ENCODE results near the gene CMTM3. TPM values are rescaled to one million over a fixed set of nuclear protein-coding genes. Genes with fewer than 3 reads are reported as not detected.
"Not testable (repeated sequence)": the region's sequence is repeated elsewhere in the genome, so short reads cannot be mapped to it uniquely, and the experiment has no call there.

CMTM3 gene
- total RNA-seq, 1 donor from 2014 or later, result 10.1 TPM

DNA sequence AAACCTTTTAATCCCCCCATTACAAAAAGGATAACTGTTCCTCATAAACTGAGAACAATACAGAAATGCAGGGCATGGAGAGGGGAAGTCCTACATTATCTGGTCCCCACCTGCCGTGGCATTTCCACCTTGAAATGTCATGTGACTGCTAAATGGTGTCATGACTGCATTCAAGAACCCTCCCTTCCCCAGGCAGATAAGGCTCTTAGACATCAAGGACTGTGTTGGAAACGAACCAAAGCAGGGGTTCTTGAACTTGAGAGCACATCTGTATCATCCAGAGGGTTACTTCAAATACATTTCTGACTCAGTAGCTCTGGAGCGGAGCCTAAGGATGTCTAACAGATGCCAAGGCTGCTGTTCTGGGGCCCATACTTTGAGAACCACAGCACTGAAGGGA lies 18.4 kb downstream of the CMTM3 start:
- DNase-seq (no peak), ATAC-seq (ENCODE audit: poor library complexity) (no peak)
- intact Hi-C loops (cut with DNase I), result no loop called here

DNA sequence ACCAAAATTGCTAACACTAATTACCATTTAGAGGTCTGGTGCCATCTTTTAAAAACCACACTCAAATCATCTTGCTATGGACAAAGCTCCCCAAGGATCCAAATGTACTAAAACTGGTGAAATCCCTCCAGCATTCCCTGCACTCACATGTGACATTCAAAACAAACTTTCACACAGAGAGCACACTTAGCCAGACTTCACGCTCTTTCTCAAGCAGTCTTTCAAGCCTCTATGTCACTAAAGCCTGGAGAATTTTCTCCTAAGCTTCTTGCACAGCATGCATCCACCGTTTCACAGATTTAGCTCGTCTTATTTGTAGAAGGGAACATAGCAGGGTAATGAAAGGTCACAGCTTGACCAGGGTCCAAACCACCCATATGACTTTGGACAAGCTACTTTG lies 19.3 kb downstream of the CMTM3 start:
- ATAC-seq (ENCODE audit: poor library complexity), result no peak
- DNase-seq, result no peak
- intact Hi-C loops (cut with DNase I), result no loop called here

DNA sequence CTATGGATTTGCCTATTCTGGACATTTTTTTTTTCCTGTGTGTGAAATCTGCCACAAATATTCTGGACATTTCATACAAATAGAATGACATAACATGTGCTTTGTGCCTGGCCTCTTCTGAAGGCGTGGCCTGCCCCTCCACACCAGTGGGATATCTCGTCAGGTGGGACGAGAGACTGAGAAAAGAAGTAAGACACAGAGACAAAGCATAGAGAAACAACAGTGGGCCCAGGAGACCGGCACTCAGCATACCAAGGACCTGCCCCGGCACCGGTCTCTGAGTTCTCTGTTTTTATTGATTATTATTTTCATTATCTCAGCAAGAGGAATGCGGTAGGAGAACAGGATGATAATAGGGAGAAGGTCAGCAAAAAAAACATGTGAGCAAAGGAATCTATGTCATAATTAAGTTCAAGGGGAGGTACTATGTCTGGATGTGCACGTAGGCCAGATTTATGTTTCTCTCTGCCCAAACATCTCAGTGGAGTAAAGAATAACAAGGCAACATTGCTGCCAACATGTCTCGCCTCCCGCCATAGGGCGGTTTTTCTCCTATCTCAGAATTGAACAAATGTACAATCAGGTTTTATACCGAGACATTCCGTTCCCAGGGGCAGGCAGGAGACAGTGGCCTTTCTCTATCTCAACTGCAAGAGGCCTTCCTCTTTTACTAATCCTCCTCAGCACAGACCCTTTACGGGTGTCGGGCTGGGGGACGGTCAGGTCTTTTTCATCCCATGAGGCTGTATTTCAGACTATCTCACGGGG lies 23.3 kb downstream of the CMTM3 start:
- ATAC-seq (ENCODE audit: poor library complexity); intact Hi-C loops (cut with DNase I); DNase-seq: not testable (repeated sequence)

DNA sequence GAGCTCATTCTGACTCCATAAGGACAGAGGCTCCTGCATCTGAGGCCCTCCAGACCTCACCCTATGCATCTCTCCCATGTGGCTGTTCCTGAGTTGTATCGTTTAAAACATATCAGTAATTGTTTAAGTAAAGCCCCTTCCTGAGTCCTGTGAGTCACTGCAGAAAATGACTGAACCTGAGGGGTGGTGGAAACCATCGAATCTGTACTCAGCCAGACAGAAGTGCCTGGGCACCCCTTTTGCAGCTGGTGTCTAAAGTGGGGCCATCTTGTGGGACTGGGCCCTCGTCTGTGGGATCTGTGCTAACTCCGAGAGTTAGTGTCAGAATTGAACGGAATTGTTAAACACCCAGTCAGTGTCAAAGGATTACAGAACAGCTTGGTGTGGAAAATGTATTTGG lies 25.4 kb downstream of the CMTM3 start:
- DNase-seq (no peak), ATAC-seq (ENCODE audit: poor library complexity) (no peak)
- intact Hi-C loops (cut with DNase I), result no loop called here

DNA sequence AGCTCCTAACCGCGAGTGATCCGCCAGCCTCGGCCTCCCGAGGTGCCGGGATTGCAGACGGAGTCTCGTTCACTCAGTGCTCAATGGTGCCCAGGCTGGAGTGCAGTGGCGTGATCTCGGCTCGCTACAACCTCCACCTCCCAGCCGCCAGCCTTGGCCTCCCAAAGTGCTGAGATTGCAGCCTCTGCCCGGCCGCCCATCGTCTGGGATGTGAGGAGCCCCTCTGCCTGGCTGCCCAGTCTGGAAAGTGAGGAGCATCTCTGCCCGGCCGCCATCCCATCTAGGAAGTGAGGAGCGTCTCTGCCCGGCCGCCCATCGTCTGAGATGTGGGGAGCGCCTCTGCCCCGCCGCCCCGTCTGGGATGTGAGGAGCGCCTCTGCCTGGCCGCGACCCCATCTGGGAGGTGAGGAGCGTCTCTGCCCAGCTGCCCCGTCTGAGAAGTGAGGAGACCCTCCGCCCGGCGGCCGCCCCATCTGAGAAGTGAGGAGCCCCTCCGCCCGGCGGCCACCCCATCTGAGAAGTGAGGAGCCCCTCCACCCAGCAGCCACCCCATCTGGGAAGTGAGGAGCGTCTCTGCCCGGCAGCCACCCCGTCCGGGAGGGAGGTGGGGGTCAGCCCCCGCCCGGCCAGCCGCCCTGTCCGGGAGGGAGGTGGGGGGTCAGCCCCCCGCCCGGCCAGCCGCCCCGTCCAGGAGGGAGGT lies 26.2 kb downstream of the CMTM3 start:
- intact Hi-C loops (cut with DNase I); ATAC-seq (ENCODE audit: poor library complexity); DNase-seq: not testable (repeated sequence)

DNA sequence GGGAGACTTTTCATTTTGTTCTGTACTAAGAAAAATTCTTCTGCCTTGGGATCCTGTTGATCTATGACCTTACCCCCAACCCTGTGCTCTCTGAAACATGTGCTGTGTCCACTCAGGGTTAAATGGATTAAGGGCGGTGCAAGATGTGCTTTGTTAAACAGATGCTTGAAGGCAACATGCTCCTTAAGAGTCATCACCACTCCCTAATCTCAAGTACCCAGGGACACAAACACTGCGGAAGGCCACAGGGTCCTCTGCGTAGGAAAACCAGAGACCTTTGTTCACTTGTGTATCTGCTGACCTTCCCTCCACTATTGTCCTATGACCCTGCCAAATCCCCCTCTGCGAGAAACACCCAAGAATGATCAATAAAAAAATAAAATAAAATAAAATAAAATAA lies 27.1 kb downstream of the CMTM3 start:
- ATAC-seq (ENCODE audit: poor library complexity); intact Hi-C loops (cut with DNase I); DNase-seq: not testable (repeated sequence)

DNA sequence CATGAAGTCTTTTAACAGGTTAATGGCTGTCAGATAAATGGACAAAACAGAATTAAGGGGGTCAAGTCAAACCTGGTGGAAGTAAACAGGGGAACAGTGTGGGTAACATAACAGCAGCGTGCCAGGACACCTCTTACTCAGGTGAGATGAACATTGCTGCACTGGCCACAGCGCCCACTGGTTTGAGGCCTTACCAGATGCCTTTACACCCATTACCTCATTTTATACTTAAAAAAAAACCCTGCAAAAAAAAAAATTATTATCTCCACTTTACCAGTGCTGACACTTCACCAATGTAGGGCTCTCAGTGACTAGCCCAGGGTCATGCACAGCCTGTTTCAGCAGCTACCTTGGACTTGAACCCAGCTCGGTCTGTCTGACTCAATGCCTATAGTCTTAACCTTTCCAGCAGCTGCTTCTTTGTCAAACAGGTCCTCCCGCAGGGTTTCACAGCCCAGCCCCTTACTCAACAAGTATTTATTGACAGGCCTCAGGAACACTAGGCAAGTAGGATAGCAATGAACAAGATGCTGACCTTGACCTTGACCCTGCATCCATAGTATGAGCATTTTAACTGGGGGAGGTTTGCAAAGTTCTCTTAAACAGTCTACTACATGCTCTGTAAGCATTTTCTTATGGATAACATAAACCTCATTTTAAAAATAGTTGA lies 30.2 kb downstream of the CMTM3 start:
- ATAC-seq (ENCODE audit: poor library complexity) (no peak), DNase-seq (no peak)
- intact Hi-C loops (cut with DNase I), result no loop called here

DNA sequence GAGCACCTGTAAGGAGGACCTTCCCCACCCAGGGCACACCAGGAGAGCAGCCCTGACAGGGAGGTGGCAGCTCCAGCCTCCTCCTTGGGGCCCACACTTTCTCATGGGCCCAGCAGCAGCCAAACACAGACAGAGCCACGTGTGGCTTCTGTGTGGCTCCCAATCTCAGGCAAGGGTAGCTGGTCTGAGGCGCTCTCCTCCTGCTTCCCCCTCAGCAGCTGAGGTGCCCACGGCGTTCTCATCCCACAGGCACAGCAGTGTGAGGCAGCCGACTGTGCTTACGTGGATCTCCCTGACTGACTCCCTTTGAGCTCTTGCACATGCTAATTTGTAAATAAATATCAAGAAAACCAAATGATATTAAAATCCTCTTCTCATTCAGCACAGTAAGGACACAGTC lies 30.9 kb downstream of the CMTM3 start:
- ATAC-seq (ENCODE audit: poor library complexity), result no peak
- intact Hi-C loops (cut with DNase I), result no loop called here
- DNase-seq, result no peak

DNA sequence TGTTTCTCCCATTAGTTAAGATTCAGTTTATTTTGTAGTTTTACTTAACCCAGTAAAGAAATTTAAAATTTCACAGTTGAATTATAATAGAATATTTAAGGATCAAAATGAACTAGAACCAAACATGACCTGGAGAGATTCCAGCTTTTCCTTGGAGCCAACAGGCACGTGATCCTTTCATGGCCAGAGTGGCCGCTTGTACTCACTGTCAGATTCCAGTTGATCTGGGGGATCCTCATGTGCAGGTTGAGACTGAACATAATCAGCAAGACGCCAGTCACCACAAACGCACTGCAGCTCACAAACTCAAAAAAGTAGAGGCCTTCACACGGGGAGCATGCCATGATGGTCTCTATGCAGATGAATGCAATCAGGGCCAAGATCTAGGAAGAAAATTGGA lies 31.7 kb downstream of the CMTM3 start:
- ATAC-seq (ENCODE audit: poor library complexity) (no peak), DNase-seq (no peak)
- intact Hi-C loops (cut with DNase I), result no loop called here

DNA sequence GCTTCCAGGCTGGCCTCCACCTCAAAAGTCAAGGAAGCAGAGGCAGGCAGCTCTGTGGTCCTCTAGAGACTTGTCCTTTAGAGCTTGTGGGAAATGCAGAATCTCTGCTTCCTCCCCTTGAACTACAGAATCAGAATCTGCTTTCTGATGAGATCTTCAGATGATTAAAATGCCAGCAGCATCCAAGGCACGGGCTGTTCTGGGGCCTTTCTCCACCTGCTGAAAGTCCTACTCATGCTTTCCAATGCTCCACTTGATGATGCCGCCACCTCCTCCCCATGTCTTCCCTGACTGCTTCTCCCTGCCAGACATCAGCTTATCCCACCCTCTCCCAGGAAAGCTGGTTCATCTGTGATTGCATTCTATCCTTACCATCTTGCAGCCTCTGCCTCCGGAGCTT lies 33.3 kb downstream of the CMTM3 start:
- intact Hi-C loops (cut with DNase I), result no loop called here
- ATAC-seq (ENCODE audit: poor library complexity), result no peak
- DNase-seq, result no peak

DNA sequence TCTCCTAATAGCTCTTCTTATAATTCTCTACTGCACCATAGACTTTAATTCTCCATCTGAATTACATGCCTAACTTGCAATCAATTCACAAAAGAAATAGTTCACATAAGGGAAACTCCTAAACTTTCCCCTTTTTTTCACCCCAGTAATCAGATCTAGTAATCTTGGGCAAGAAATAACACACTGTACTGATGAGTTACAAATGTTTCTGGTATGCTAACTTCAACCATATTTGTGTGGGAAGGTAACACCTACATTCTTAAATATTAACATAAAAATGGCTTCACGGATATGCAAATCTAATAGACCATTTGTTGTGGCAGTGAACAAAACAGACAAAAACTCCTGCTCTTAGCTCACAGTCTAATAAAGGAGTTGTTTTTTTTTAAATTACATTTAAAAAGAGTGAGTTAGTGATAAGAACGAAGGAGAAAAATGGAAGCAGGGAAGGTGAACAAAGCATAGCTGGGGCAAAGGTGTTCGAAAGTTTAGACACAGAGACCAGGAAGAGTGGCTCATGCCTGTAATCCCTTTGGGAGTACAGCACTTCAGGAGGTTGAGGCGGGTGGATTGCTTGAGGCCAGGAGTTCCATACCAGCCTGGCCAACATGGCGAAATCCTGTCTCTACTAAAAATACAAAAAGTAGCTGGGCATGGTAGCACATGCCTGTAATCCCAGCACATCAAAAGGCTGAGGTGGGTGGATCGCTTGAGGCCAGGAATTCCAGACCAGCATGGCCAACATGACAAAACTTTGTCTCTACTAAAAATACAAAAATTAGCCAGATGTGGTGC lies 34.8 kb downstream of the CMTM3 start:
- DNase-seq (no peak), ATAC-seq (ENCODE audit: poor library complexity) (no peak)
- intact Hi-C loops (cut with DNase I), result no loop called here

DNA sequence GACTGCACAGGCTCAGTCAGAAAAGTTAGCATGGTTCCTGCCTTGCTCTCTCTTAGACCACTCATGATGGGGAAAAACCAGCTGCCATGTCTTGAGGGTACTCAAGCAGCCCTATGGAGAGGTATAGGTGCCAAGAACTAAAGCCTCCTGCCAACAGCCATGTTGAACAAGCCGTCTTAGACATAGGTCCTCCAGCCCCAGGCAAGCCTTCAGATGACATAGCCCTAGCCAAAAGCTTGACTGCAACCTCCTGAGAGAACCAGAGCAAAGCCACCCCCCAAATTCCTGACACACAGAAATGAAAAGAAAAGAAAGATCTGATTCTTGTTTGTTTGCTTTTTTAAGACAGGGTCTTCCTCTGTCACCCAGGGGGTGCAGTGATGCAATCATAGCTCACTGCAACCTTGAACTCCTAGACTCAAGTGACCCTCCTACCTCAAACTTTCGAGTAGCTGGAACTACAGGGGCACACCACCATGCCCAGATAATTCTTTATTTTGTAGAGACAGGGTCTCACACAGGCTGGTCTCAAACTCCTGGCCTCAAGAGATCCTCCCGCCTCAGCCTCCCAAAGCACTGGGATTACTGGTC lies 36.3 kb downstream of the CMTM3 start:
- intact Hi-C loops (cut with DNase I), result no loop called here
- ATAC-seq (ENCODE audit: poor library complexity) (no peak), DNase-seq (no peak)

DNA sequence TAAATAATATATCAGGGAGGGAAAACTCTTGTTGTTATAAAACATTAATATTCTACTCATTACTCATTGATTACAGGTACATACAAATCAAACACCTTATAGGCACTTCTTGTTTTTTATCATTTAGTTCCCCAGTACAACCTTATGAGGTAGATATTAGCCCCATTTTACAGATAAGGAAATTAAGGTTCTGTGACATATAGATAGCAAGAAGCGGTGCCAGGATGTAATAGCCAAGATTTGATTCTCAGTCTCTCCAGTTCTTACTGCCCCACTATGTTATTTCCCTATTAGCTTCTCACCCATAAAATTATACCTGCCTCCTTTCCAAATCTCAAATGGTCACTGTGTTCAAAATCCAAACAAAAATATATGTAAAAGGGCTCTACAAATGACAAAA lies 36.9 kb downstream of the CMTM3 start:
- intact Hi-C loops (cut with DNase I), result no loop called here
- DNase-seq, result no peak
- ATAC-seq (ENCODE audit: poor library complexity), result no peak

DNA sequence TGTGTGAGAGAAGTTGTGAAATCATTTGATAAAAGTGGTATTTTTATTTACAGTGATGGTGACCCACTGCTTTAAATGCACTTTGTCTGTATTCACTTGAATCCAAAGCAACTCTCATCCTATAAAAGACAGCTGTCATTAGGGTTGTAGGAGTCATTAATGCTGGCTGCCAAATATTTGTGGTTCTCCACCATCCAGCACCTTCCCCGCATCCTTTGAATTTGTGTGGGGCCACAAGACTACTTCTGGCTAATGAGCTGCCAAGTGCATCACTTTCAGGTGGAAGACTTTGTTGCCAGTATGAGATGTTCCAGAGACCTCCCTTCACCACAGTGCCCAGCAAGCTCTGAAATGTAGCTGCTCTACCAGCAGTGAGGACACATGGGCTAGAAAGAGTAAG lies 43.4 kb downstream of the CMTM3 start:
- ATAC-seq (ENCODE audit: poor library complexity), result no peak
- intact Hi-C loops (cut with DNase I), result no loop called here
- DNase-seq, result no peak

DNA sequence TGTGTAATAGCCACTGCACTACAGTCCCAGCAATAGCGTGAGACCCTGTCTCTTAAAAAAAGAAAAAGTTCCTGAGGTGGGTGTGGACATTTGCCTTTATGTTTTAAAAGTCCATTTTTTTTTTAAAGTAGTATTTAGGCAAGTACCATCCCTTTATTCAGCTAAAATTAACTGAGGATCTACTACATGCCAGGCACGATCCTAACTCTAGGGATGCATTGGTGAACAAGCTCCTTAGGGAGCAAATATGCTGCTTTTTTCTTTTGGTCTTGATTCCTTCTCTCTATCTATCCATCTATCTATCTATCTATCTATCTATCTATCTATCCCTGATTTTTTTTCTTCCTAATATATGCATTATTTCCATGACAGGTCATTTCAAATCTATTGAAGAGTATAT lies 44.7 kb downstream of the CMTM3 start:
- intact Hi-C loops (cut with DNase I), result no loop called here
- no peak for DNase-seq
- ATAC-seq (ENCODE audit: poor library complexity), result no peak

DNA sequence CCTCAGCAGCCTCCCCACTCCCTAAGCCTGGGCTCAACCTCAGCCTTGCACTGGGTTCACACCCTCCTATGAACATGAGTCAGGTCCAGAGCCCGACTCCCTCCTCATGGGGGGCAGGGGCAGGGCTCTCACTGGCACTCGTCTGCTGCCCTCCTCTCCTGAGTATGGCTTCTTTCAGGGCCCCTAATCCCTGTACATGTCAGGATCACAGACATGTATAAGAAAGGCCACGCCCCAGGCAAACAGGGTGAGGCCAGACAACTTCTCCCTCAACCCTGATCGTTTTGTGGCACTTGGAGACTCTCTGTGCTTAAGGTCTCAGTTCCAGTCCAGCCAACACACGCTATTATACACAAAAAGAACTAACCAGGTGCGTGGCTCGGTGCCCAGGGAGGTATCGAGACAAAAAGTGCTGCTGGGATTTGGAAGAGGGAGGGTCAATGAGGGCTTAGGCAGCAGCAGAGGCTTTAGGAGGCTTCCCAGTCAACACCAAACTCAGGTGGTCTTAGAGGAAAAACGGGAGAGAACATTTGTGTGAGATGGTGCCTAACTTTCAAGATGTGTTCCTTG lies 45.2 kb downstream of the CMTM3 start:
- intact Hi-C loops (cut with DNase I), result no loop called here
- DNase-seq (no peak), ATAC-seq (ENCODE audit: poor library complexity) (no peak)

DNA sequence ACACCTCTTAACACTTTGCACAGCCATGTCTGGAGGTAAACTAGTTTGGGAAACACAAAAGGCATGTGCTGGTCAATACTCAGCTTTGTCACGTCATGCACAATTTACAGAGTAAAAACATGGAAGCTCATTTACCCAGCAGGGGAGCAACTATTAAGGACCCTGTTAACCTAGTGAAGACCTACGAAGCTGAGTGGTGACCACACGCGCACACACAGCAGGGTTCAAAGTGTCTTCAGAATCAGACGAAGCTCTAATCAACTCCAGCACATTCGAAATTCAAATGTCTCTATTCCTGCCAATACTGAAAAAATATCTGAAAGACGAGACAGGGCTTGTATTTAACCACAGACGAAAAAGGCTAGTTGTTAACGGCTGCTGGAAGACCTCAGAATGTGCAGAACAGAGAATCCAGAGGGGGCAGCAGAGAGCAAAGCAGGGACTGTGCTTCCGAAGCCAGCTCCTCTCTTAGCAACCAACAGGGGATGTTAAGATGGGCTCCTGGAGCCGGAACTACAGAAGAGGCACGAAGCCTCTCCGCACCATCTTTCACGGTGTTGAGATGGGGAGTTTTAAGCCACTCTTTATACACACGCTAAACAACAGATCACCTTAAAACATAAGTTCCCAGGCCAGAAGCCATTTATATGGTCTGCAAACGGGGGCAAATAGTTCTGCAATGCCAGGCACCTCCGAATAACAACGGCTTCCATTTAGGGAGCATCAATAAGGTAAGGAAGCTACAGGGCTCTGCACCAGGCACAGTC lies 46.4 kb downstream of the CMTM3 start:
- DNase-seq, result peak; percentile 67
- peak; percentile 97 for ATAC-seq (ENCODE audit: poor library complexity)
- intact Hi-C loops (cut with DNase I), result no loop called here

DNA sequence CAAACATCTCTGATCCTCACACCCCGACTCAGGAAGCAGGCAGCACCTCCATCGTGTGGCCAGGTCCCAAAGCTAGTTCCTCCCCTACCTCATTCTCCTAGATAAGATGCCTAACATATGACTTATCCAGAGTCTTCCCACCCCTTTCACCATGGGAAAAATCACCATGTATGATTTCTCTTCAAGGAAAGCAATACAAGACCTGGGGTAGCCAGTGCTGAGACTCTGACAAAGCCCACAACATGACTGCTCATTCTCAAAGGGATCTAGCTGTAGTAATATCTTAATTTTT lies 46.9 kb downstream of the CMTM3 start:
- ATAC-seq (ENCODE audit: poor library complexity) (no peak), DNase-seq (no peak)
- intact Hi-C loops (cut with DNase I), result no loop called here
